K562 (cell line): Measurements from ENCODE around the gene LYSMD4. TPM values are rescaled to one million over a fixed set of nuclear protein-coding genes. Genes with fewer than 3 reads are reported as not detected.

Experiments used
- CBX1 ChIP-seq: sonication (generic); IDR thresholded peaks from 2 replicates; pipeline ENCODE4 v1.6.1; 2016; ENCODE audit warnings: antibody characterized with exemption, low read depth, mild to moderate bottlenecking
- CEBPB ChIP-seq: fragments of 450-650 bp; IDR thresholded peaks from 2 replicates; pipeline ENCODE4 v1.6.1; 2016; ENCODE audit warnings: missing genetic modification characterization, missing compliant biosample characterization
- CXXC5 ChIP-seq: fragments of 250-450 bp; sonication (Bioruptor Pico); IDR thresholded peaks from 2 replicates; pipeline ENCODE4 v1.8.0; 2022; ENCODE audit warnings: inconsistent platforms, mild to moderate bottlenecking, moderate library complexity
- DACH1 ChIP-seq: fragments of 450-650 bp; IDR thresholded peaks from 2 replicates; pipeline ENCODE4 v1.6.1; 2018; ENCODE audit not compliant: partially characterized antibody
- FOXA3 ChIP-seq, 2 experiments: fragments of 450-650 bp in 1 of 2; sonication (generic) in 1 of 2; formaldehyde crosslinking; IDR thresholded peaks in 1 of 2; conservative IDR thresholded peaks in 1 of 2; 2 replicates each; pipeline versions ENCODE4 v1.4.0 to v1.8.0; 2020 to 2022; ENCODE audit warnings: mild to moderate bottlenecking in 2 of 2, missing genetic modification reagents in 1 of 2
- GABPA ChIP-seq: fragments of 200-800 bp; sonication (Bioruptor generic); conservative IDR thresholded peaks from 2 replicates; pipeline ENCODE4 v1.6.1; 2016; ENCODE audit warnings: low read depth, missing genetic modification characterization, missing compliant biosample characterization
- HMG20A ChIP-seq: fragments of 450-650 bp; formaldehyde crosslinking; conservative IDR thresholded peaks from 2 replicates; pipeline ENCODE4 v1.4.0; 2020; ENCODE audit warnings: mild to moderate bottlenecking, mixed read lengths
- HMG20B ChIP-seq: fragments of 250-450 bp; sonication (Bioruptor Pico); IDR thresholded peaks from 2 replicates; pipeline ENCODE4 v1.5.0; 2021; ENCODE audit warnings: mild to moderate bottlenecking
- HNRNPLL ChIP-seq: fragments of 200-400 bp; formaldehyde crosslinking; IDR thresholded peaks from 2 replicates; pipeline ENCODE4 v1.6.1; 2017; ENCODE audit warnings: low read length, low read depth, mild to moderate bottlenecking; ENCODE audit not compliant: poor library complexity, severe bottlenecking
- HOMEZ ChIP-seq: fragments of 250-450 bp; sonication (Bioruptor Pico); IDR thresholded peaks from 2 replicates; pipeline ENCODE4 v1.4.0; 2020; ENCODE audit warnings: mild to moderate bottlenecking, moderate library complexity
- IFI16 ChIP-seq: fragments of 250-450 bp; sonication (Bioruptor Pico); IDR thresholded peaks from 2 replicates; pipeline ENCODE4 v2.1.2; 2022; ENCODE audit warnings: mild to moderate bottlenecking, inconsistent platforms
- NCOA6 ChIP-seq: fragments of 450-650 bp; IDR thresholded peaks from 2 replicates; pipeline ENCODE4 v1.6.1; 2017; ENCODE audit warnings: mild to moderate bottlenecking
- NR3C1 ChIP-seq: sonication (generic); formaldehyde crosslinking; IDR thresholded peaks from 2 replicates; pipeline ENCODE4 v1.8.1; 2022; ENCODE audit warnings: missing genetic modification reagents
- PCBP1 ChIP-seq: fragments of 200-400 bp; formaldehyde crosslinking; IDR thresholded peaks from 2 replicates; pipeline ENCODE4 v1.6.1; 2018; ENCODE audit warnings: mild to moderate bottlenecking, low read depth, low read length; ENCODE audit not compliant: poor library complexity, severe bottlenecking
- PHF8 ChIP-seq: fragments of 200-600 bp; sonication (generic); IDR thresholded peaks from 2 replicates; pipeline ENCODE4 v1.6.1; 2012; ENCODE audit warnings: mixed run types, mild to moderate bottlenecking, inconsistent platforms, low read length, moderate library complexity, borderline replicate concordance
- POLR2B ChIP-seq: fragments of 450-650 bp; IDR thresholded peaks from 2 replicates; pipeline ENCODE4 v1.6.1; 2018; ENCODE audit warnings: low read depth; ENCODE audit not compliant: partially characterized antibody
- POLR2G ChIP-seq: fragments of 200-400 bp; formaldehyde crosslinking; IDR thresholded peaks from 2 replicates; pipeline ENCODE4 v1.6.1; 2017; ENCODE audit warnings: low read depth, mild to moderate bottlenecking, antibody characterized with exemption, low read length, moderate library complexity
- RBM25 ChIP-seq: fragments of 200-400 bp; formaldehyde crosslinking; IDR thresholded peaks from 2 replicates; pipeline ENCODE4 v1.6.1; 2018; ENCODE audit warnings: low read length, low read depth, moderate library complexity; ENCODE audit not compliant: severe bottlenecking
- SMARCA4 ChIP-seq: fragments of 450-650 bp; IDR thresholded peaks from 2 replicates; pipeline ENCODE4 v1.6.1; 2016
- XRCC4 ChIP-seq: IDR thresholded peaks from one replicate; pipeline ENCODE4 v1.6.1; 2011; ENCODE audit not compliant: insufficient read depth, insufficient read length; ENCODE audit errors: extremely low read depth
- ZC3H8 ChIP-seq: fragments of 450-650 bp; IDR thresholded peaks from 2 replicates; pipeline ENCODE4 v1.6.1; 2017
- ZFPM2 ChIP-seq: fragments of 250-450 bp; sonication (Bioruptor Pico); IDR thresholded peaks from 2 replicates; pipeline ENCODE4 v1.5.1; 2022; ENCODE audit warnings: mild to moderate bottlenecking
- ZNF274 ChIP-seq: IDR thresholded peaks from 2 replicates; pipeline ENCODE4 v1.6.1; 2011; ENCODE audit warnings: low read depth, mild to moderate bottlenecking, low read length, moderate library complexity, borderline replicate concordance
- ZNF282 ChIP-seq: sonication (generic); formaldehyde crosslinking; IDR thresholded peaks from 2 replicates; pipeline ENCODE4 v1.8.1; 2023; ENCODE audit warnings: missing genetic modification reagents
- ZNF395 ChIP-seq: fragments of 200-800 bp; sonication (Bioruptor generic); IDR thresholded peaks from 2 replicates; pipeline ENCODE4 v1.6.1; 2017; ENCODE audit warnings: missing genetic modification characterization, missing compliant biosample characterization
- ZNF57 ChIP-seq: fragments of 450-650 bp; formaldehyde crosslinking; IDR thresholded peaks from 2 replicates; pipeline ENCODE4 v1.4.0; 2020; ENCODE audit warnings: mild to moderate bottlenecking, moderate library complexity
- ZNF780A ChIP-seq: fragments of 250-450 bp; sonication (Bioruptor Pico); IDR thresholded peaks from 2 replicates; pipeline ENCODE4 v1.5.0; 2021; ENCODE audit warnings: mild to moderate bottlenecking
- ZNF830 ChIP-seq: fragments of 250-450 bp; sonication (Bioruptor Pico); IDR thresholded peaks from 2 replicates; pipeline ENCODE4 v1.5.0; 2021; ENCODE audit warnings: mild to moderate bottlenecking
- ZSCAN32 ChIP-seq: fragments of 450-650 bp; formaldehyde crosslinking; IDR thresholded peaks from 2 replicates; pipeline ENCODE4 v1.4.0; 2020; ENCODE audit warnings: mild to moderate bottlenecking, moderate library complexity
- polyA plus RNA-seq, 8 experiments: library from polyadenylated mRNA; depleted of rRNA in 4 of 8; stranded (reverse) in 5 of 8; unstranded in 3 of 8; fragments of >200 nt; fragmentation: Nextera tagmentation in 2 of 8; fragmentation: Illumina TruSeq in 1 of 8; extraction: Ambion mirVana in 2 of 8; extraction: Trizol in 1 of 8; gene quantifications; 2 replicates each; pipeline versions ENCODE4 v1.2.1 to v1.2.3, GENCODE V29; 2011 to 2014; ENCODE audit warnings: inconsistent platforms in 1 of 8, missing spikeins in 1 of 8
- total RNA-seq, 7 experiments: library from RNA; depleted of rRNA in 6 of 7; stranded (reverse); fragments of >200 nt in 6 of 7; fragmentation: Illumina TruSeq in 2 of 7; extraction: Trizol in 2 of 7; gene quantifications; 2 replicates each; pipeline versions ENCODE4 v1.2.1 to v1.2.3, GENCODE V29; 2011 to 2021; ENCODE audit warnings: low replicate concordance in 1 of 7

Gene LYSMD4
- total and polyA plus RNA-seq, 9 of the 15 experiments (the other 6 are each of a cell fraction or from before 2014, with no cell fraction given) = 0.46 to 3.1 (median 2.0) TPM

GRCh38 chr15:99733268-99734039, at the start of gene LYSMD4 (continued):
- TF ChIP-seq ZNF274 (no peak), CBX1 (no peak), NR3C1 (CRISPR knock-in tag) (no peak), ZNF57 (CRISPR knock-in tag) (no peak), ZSCAN32 (CRISPR knock-in tag) (no peak), ZNF830 (CRISPR knock-in tag) (no peak), CXXC5 (CRISPR knock-in tag) (no peak), FOXA3 (CRISPR knock-in tag; conservative IDR thresholded peaks at IDR 0.05 in 1 of 2, IDR thresholded peaks at IDR 0.05 in 1 of 2) (no peak), SMARCA4 (no peak), ZC3H8 (no peak), POLR2G (peak; percentile 78), RBM25 (peak; percentile 54), PHF8 (peak; percentile 66; the same call in 1 of the 2 replicates), CEBPB (tag) (no peak), ZFPM2 (no peak), PCBP1 (no peak), HMG20B (CRISPR knock-in tag) (no peak), ZNF780A (CRISPR knock-in tag) (no peak), XRCC4 (no peak), POLR2B (peak; percentile 22), HNRNPLL (no peak), GABPA (peak; percentile 69), NCOA6 (no peak), HMG20A (no peak), ZNF395 (CRISPR knock-in tag) (no peak), DACH1 (no peak), HOMEZ (CRISPR knock-in tag) (no peak), ZNF282 (no peak), IFI16 (no peak)
